Muscle of arm (tissue), 12 donors: ENCODE data around the gene MAP2K5. TPM values are rescaled to one million over a fixed set of nuclear protein-coding genes. Genes with fewer than 3 reads are reported as not detected.

Experiments used
- polyA plus RNA-seq, 12 donors: library from polyadenylated mRNA; unstranded; fragments of 120-200 nt; gene quantifications; one replicate each; pipeline ENCODE4 v1.2.1, GENCODE V29; 2013; ENCODE audit not compliant: insufficient read length in 12 of 12

MAP2K5 gene
- polyA plus RNA-seq, 12 donors: 4.5 to 26.2 (median 20.2) TPM; not detected in 1

Other genes with a start within 250 kb of the MAP2K5 start
- gene C15orf61, start 21.6 kb upstream of the MAP2K5 start, polyA plus RNA-seq: 10 to 100 TPM in 1 of 12 donors, 1 to 10 TPM in 10, not detected in 1; 4.0 to 10.0 (median 8.6) TPM